Activated CD8-positive, alpha-beta memory T cell treated with anti-CD3 and anti-CD28 coated beads, Interleukin-2, amount 50 U/mL, for 24 hours (primary cell): Measurements from ENCODE around the gene CAD.

ENCODE experiments used
- DNase-seq: peaks from one replicate; pipeline ENCODE4 v3.0.0-alpha.2; 2020; ENCODE audit errors: extremely low read depth

The CAD gene

GRCh38 chr2:27281442-27281841 is 64.3 kb downstream of the CAD start:
- no peak for DNase-seq

- no peak for DNase-seq
Observed at GRCh38 chr2:27281855-27282559, 64.8 kb downstream of the CAD start, which contains the start of gene TRIM54. TSS of gene TRIM54 (plus strand) at chr2:27282429. CDS start at chr2:27282732, 303 bp downstream.

- DNase-seq = no peak
Observed at GRCh38 chr2:27282892-27283291, 65.7 kb downstream of the CAD start.

- no peak for DNase-seq
Observed at GRCh38 chr2:27284996-27285395, 67.8 kb downstream of the CAD start.

GRCh38 chr2:27285481-27285880 is 68.3 kb downstream of the CAD start:
- no peak for DNase-seq

GRCh38 chr2:27288610-27289009 is 71.4 kb downstream of the CAD start:
- no peak for DNase-seq

GRCh38 chr2:27290549-27290948 is 73.4 kb downstream of the CAD start:
- no peak for DNase-seq

- DNase-seq = no peak
Observed at GRCh38 chr2:27291865-27292264, 74.7 kb downstream of the CAD start.
